GM12874 (cell line): ENCODE data around the gene ARHGDIB.

Experiments
- TF ChIP-seq, protein P1 (sequence below): IDR thresholded peaks from 2 replicates; pipeline ENCODE4 v1.5.1; 2011; ENCODE audit warnings: low read depth, mild to moderate bottlenecking, control low read depth, low read length, moderate library complexity; ENCODE audit not compliant: insufficient read depth

ARHGDIB gene

DNA sequence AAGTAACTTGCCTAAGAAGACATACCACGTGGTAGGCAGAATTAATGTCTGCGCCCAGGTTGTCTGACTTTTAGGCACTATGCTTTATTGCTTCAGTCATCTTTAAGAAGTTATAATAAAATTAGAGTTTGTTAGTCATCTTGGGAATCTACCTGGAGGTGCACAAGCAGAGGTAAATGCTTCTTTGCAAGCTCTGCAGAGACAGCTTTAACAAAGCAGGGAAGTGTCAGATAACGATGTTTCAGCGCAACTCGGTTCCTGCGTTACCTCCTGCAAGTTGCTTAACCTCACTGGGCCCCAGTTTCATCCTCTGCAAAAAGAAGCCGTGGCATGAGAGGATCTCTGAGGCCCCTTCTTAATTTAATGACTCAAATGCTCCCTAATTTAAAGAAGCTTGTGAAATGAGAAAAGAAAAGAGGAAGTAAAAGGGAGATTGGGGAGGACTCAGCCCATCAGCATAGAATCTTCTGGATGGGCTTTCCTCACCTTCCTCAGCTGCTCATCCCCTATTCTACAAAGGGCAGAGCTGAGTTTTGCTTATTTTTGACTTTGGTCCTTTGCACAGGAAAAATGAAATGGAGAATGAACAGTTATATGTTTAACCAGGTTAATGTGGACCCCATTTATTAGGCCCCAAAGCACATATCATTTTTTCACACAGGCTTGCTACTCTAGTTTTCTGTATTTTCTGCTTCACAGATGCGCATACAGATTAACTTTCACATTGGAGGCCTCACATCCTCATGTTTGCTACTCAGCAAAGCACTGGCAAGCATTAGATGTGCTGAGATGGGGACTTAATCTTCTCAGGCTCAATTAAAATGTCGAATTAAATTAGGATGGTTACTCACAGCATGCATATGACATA, 5.1 kb downstream of the ARHGDIB start:
- TF ChIP-seq, protein P1, sequence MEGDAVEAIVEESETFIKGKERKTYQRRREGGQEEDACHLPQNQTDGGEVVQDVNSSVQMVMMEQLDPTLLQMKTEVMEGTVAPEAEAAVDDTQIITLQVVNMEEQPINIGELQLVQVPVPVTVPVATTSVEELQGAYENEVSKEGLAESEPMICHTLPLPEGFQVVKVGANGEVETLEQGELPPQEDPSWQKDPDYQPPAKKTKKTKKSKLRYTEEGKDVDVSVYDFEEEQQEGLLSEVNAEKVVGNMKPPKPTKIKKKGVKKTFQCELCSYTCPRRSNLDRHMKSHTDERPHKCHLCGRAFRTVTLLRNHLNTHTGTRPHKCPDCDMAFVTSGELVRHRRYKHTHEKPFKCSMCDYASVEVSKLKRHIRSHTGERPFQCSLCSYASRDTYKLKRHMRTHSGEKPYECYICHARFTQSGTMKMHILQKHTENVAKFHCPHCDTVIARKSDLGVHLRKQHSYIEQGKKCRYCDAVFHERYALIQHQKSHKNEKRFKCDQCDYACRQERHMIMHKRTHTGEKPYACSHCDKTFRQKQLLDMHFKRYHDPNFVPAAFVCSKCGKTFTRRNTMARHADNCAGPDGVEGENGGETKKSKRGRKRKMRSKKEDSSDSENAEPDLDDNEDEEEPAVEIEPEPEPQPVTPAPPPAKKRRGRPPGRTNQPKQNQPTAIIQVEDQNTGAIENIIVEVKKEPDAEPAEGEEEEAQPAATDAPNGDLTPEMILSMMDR: no peak

GRCh38 chr12:14954269-14954668, 7.1 kb downstream of the ARHGDIB start:
- TF ChIP-seq, protein P1: no peak

DNA sequence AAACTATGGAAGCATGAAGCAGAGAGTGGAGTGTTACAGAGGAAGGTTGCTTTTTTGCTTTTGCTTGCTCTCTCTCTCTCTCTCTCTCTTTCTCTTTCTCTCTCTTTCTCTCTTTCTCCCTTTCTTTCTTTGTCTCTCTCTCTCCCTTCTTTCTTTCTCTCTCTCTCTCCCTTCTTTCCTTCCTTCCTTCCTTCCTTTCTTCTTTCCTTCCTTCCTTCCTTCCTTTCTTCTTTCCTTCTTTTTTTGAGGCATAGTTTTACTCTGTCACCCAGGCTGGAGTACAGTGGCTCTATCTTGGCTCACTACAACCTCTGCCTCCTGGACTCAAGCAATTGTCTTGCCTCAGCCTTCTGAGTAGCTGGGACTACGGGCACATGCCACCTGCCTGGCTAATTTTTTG, 7.6 kb downstream of the ARHGDIB start:
- TF ChIP-seq, protein P1: no peak

DNA sequence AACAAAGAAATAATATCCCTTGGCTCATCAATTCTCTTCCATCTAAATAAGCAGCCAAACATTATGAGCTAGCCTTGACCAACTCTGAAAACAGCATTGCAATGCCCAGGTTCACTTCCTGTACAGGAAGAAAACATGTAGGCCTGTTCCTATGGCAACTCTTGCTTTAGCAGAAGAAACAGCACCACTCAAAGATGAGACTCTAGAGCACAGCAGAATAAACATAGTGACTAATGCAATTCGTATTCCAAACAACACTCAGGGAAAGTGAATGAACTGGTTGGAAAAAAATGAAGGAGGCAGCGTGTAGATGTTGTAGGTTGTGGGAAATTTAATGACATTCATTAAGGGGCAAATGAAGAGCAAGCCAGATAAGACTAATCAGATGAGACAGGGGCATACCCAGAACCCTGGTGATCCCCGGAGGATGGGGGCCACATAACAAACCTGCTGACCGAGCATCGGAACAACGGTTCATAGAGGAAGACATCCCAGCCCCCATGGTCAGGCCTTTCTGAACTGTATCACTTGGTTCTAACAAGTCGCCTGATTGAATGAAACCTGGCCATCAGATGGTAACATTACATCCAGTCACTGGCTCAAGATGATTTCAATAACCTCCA, 9.0 kb downstream of the ARHGDIB start:
- TF ChIP-seq, protein P1: no peak

DNA sequence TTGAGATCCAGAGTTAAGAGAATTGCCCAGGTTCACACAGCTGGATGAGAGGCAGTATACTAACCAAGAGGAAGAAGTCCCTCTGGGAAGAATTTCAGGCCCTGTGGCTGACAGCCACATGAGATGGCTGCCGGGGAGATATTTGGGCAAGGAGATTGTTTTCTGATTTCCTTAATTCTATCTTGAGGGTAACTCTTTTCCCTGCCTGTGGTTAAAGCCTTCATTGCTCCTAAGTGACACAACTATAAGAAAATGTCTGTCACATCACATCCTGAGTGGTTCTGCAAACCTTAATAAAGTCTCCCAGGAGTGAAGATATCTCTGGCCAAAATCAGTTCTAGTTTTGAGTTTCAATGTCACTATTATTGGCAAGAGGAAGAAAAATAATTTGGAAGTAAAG, 9.6 kb downstream of the ARHGDIB start:
- TF ChIP-seq, protein P1: no peak

DNA sequence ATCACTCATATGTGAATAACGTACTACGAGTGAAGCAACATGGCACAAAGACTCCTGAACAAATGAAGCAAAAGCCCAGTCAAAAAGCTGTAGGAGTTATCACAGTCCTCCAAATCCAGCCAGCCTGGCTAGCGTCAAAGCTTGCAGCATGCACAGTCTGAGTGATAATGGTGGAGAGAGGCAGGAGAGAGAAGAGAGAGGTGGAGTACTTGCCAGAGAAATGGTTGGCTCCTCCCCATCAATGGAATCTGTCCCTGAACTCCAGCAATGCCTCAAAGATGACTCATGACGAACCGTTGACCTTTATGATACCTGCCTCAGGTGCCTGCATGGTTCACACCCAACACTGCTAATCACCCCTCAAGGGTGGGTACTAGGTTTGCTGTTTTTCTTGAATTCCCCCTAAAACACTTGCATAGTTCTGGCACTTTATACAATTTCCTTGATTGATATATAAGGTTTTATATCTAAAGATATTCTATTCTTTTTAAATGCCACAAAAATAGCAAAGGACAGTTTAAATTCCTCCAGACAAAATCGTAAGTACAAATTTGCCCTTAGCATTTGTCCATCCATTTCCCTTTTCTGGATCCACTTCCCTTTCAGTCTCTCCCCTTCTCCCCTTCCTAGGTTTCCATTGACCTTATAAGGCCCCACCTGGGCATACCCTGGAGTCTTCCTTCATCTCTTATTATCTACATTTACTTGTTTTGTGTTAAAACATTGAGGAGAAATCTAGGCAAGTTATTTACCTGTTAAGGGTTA, 10.2 kb downstream of the ARHGDIB start:
- TF ChIP-seq, protein P1: no peak

DNA sequence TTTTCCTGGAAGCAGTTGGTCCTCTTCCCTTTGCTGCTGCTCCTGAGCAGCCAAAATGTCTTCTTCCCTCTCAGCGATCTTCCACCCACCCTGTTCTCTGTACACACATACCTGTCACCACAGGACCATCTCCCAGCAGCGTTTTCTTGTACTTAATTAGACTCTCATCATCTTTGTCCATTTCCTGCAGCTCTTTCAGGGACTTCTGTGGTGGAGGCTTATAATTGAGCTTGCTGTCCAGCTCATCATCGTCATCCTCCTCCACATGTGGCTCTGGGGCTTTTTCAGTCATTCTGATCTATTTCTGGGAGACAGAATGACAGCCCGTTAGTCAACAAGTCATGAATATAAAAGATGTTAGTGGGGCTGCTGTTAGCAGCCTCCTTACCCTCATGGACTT, 11.0 kb downstream of the ARHGDIB start:
- TF ChIP-seq, protein P1: no peak
